Measurements from ENCODE around the gene UBALD2.
"Not testable (repeated sequence)": the region's sequence is repeated elsewhere in the genome, so short reads cannot be mapped to it uniquely, and the experiment has no call there.

The UBALD2 gene

GRCh38 chr17:76265624-76266243 is 586 bp downstream of the UBALD2 start:
- DNase-seq (ENCODE audit: low read depth, low spot score) = peak; percentile 47

- peak; percentile 73 for DNase-seq (ENCODE audit: low read depth, low spot score)
Measured at GRCh38 chr17:76266244-76266938, 1.2 kb downstream of the UBALD2 start.

- DNase-seq (ENCODE audit: low read depth, low spot score) = no peak
Measured at GRCh38 chr17:76267051-76267576, 2.0 kb downstream of the UBALD2 start.

GRCh38 chr17:76267581-76268001 is 2.4 kb downstream of the UBALD2 start:
- DNase-seq (ENCODE audit: low read depth, low spot score) = not testable (repeated sequence)

GRCh38 chr17:76268015-76268749 is 3.0 kb downstream of the UBALD2 start:
- peak; percentile 84 for DNase-seq (ENCODE audit: low read depth, low spot score)

GRCh38 chr17:76268991-76269981 is 4.1 kb downstream of the UBALD2 start:
- DNase-seq (ENCODE audit: low read depth, low spot score) = peak; percentile 69

GRCh38 chr17:76270127-76270592 is 5.0 kb downstream of the UBALD2 start:
- DNase-seq (ENCODE audit: low read depth, low spot score) = no peak

GRCh38 chr17:76270770-76271668 is 5.9 kb downstream of the UBALD2 start:
- no peak for DNase-seq (ENCODE audit: low read depth, low spot score)

- DNase-seq (ENCODE audit: low read depth, low spot score) = peak; percentile 40
Measured at GRCh38 chr17:76271669-76272540, 6.8 kb downstream of the UBALD2 start.

- DNase-seq (ENCODE audit: low read depth, low spot score) = no peak
Measured at GRCh38 chr17:76272541-76273444, 7.6 kb downstream of the UBALD2 start.

- no peak for DNase-seq (ENCODE audit: low read depth, low spot score)
Measured at GRCh38 chr17:76273445-76274111, 8.4 kb downstream of the UBALD2 start.

- DNase-seq (ENCODE audit: low read depth, low spot score) = no peak
Measured at GRCh38 chr17:76274112-76274956, 9.2 kb downstream of the UBALD2 start.

- no peak for DNase-seq (ENCODE audit: low read depth, low spot score)
Measured at GRCh38 chr17:76275382-76276068, 10.4 kb downstream of the UBALD2 start.

GRCh38 chr17:76276069-76276431 is 10.9 kb downstream of the UBALD2 start:
- no peak for DNase-seq (ENCODE audit: low read depth, low spot score)

- peak; percentile 92 for DNase-seq (ENCODE audit: low read depth, low spot score)
Measured at GRCh38 chr17:76276461-76277299, 11.5 kb downstream of the UBALD2 start.
